ENCODE measurements around the gene CAMTA1. TPM values are rescaled to one million over a fixed set of nuclear protein-coding genes. Genes with fewer than 3 reads are reported as not detected.

CAMTA1 gene
- polyA plus RNA-seq, 1 experiment, result 64.9 TPM

DNA sequence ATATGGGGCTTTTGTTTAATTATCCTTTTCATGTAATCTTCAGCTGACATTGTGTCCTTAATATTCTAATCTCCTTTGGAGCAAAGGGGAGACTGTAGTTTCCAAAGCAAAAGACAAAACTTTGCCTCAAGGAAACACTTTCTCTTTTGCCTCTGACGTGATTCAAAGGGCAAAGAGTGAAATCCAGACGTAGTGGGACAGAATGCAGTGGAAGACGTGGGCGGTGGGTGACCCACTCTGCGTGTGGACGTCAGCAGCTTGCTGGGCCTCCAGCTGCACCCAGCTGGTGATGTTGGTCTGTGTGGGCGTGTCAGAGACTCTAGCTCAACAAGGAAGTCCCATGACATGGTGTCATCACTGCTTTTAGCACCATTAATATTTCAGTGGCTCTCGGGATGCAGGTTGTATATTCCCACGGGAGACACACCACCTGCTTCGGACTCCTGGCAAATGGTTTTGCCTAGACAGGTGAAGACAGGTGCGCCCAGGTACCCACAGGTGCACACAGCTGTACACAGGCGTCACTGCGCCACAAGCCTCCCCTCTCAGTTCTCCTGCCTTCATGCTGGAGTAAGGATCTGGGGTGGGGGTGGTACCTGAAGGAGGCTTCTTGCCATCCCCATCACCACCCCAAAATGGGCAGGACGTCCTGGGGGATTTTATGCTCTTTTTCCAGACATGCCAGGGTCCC lies 693.7 kb downstream of the CAMTA1 start:
- peak overlapping the region; percentile 10; the same call in 1 of the 2 replicates for H3K4me3 ChIP-seq (ENCODE audit: low read depth, low read length)
- POLR2A ChIA-PET, result interaction anchor here (1.0 to 1.6 kb wide), 4 partner anchors 8 to 180 kb away, joined by 3 to 5 read pairs (median 4); no protein-coding TSS in a partner anchor

DNA sequence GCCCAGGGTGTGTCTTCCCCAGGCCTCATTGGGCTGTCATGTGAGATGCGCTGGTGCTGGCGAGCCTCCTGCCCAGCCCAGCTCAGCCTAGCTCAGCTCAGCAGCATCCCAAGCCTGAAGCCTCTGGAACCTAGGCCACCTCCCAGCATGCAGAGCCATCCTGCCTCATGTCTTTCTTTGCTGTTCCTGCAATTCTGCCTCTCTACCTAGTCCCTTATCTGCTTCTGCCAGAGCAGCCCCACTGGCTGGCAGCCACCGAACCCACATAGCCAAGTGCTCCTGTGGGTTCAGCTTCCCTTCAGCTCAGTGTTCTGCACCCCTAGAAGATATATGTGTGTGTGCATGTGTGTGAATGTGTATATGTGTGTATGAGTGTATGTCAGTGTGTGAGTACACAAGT lies 694.3 kb downstream of the CAMTA1 start:
- DNase-seq (ENCODE audit: low read depth, low spot score), result no peak
- no peak for TF ChIP-seq CTCF (IDR thresholded peaks at IDR 0.05; ENCODE audit: low read depth, low read length)
- Histone ChIP-seq H3K9me3 (ENCODE audit: control insufficient read depth, insufficient read depth, low read length) (peaks cover 4% of the 10 kb centered on the region; the same call in 1 of the 2 replicates), H3K27ac (ENCODE audit: low read depth, low read length) (peak overlapping the region; percentile 97), H3K27me3 (ENCODE audit: control insufficient read depth, insufficient read depth, low read length) (no peaks in the 10 kb centered on the region), H3K4me3 (ENCODE audit: low read depth, low read length) (no peak overlapping the region)
- ChIA-PET POLR2A (interaction anchor here (1.0 to 1.6 kb wide), 4 partner anchors 9 to 180 kb away, joined by 3 to 5 read pairs (median 4); no protein-coding TSS in a partner anchor), CTCF (no interaction called here)

More for the DNA sequence above, 693.7 kb downstream of the CAMTA1 start:
- Histone ChIP-seq H3K27me3 (ENCODE audit: control insufficient read depth, insufficient read depth, low read length) (no peaks in the 10 kb centered on the region), H3K27ac (ENCODE audit: low read depth, low read length) (peak overlapping the region; percentile 98), H3K9me3 (ENCODE audit: control insufficient read depth, insufficient read depth, low read length) (peaks cover 4% of the 10 kb centered on the region; the same call in 1 of the 2 replicates)
- peak; percentile 99 for DNase-seq (ENCODE audit: low read depth, low spot score)
- CTCF ChIA-PET, result no interaction called here
- no peak for TF ChIP-seq CTCF (IDR thresholded peaks at IDR 0.05; ENCODE audit: low read depth, low read length)

GRCh38 chr1:7481194-7481593 lies 695.9 kb downstream of the CAMTA1 start:
- no peak for DNase-seq (ENCODE audit: low read depth, low spot score)
- TF ChIP-seq CTCF (IDR thresholded peaks at IDR 0.05; ENCODE audit: low read depth, low read length), result no peak
- no peak overlapping the region for H3K27ac ChIP-seq (ENCODE audit: low read depth, low read length)
- peaks cover 4% of the 10 kb centered on the region; the same call in 1 of the 2 replicates for H3K9me3 ChIP-seq (ENCODE audit: control insufficient read depth, insufficient read depth, low read length)
- POLR2A ChIA-PET, result no interaction called here
- H3K4me3 ChIP-seq (ENCODE audit: low read depth, low read length), result no peak overlapping the region
- no peaks in the 10 kb centered on the region for H3K27me3 ChIP-seq (ENCODE audit: control insufficient read depth, insufficient read depth, low read length)
- CTCF ChIA-PET, result no interaction called here

DNA sequence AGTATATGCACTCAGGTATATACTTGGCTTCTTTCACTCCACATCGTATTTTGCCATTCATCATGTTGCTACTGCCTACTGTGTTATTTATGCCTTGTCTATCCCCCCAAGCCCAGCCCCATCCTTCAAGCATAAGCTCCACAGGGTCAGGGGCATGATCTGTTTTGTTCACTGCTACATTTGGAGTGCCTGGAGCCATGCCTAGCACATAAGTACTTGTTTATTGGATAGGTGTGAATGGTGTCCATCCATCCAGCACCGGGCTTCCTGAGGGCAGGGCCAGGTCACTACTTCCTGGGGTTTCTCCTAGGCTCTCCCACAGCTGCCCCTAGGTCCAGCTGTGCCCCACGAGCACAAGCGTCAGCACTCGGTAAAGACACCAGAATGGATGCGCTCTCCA lies 696.8 kb downstream of the CAMTA1 start:
- no peak for DNase-seq (ENCODE audit: low read depth, low spot score)
- ChIA-PET CTCF (interaction anchor here (1.1 kb wide), 1 partner anchor 165 kb away, joined by 4 read pairs; no protein-coding TSS in a partner anchor), POLR2A (no interaction called here)
- H3K9me3 ChIP-seq (ENCODE audit: control insufficient read depth, insufficient read depth, low read length), result peaks cover 4% of the 10 kb centered on the region; the same call in 1 of the 2 replicates
- no peak for TF ChIP-seq CTCF (IDR thresholded peaks at IDR 0.05; ENCODE audit: low read depth, low read length)
- H3K27me3 ChIP-seq (ENCODE audit: control insufficient read depth, insufficient read depth, low read length), result no peaks in the 10 kb centered on the region
- H3K4me3 ChIP-seq (ENCODE audit: low read depth, low read length), result no peak overlapping the region
- no peak overlapping the region for H3K27ac ChIP-seq (ENCODE audit: low read depth, low read length)

- no peak for TF ChIP-seq CTCF (IDR thresholded peaks at IDR 0.05; ENCODE audit: low read depth, low read length)
These were observed 697.7 kb downstream of the CAMTA1 start for GRCh38 chr1:7482772-7483495.

More at GRCh38 chr1:7482772-7483495, 697.7 kb downstream of the CAMTA1 start:
- DNase-seq (ENCODE audit: low read depth, low spot score), result no peak
- ChIA-PET POLR2A (no interaction called here), CTCF (interaction anchor here (0.6 to 1.1 kb wide), 2 partner anchors 164 to 366 kb away, joined by 3 to 4 read pairs; no protein-coding TSS in a partner anchor)
- Histone ChIP-seq H3K27ac (ENCODE audit: low read depth, low read length) (no peak overlapping the region), H3K4me3 (ENCODE audit: low read depth, low read length) (no peak overlapping the region), H3K9me3 (ENCODE audit: control insufficient read depth, insufficient read depth, low read length) (peaks cover 4% of the 10 kb centered on the region; the same call in 1 of the 2 replicates), H3K27me3 (ENCODE audit: control insufficient read depth, insufficient read depth, low read length) (no peaks in the 10 kb centered on the region)
